Thymus (tissue), 11 donors: ENCODE data around the gene REC8. TPM values are rescaled to one million over a fixed set of nuclear protein-coding genes. Genes with fewer than 3 reads are reported as not detected.

ENCODE experiments used
- DNase-seq, 9 donors: peaks; one replicate each; pipeline ENCODE4 v3.0.0-alpha.2; 2013; ENCODE audit warnings: low spot score in 9 of 9, low read depth in 6 of 9, missing footprints in 1 of 9
- H3K27ac ChIP-seq, 2 donors: one replicate each; pipeline ENCODE4 v1.5.1; 2013; ENCODE audit warnings: control low read depth in 1 of 2, low read depth in 1 of 2, low read length in 1 of 2, mild to moderate bottlenecking in 1 of 2, moderate library complexity in 1 of 2
- H3K27me3 ChIP-seq, 2 donors: one replicate each; pipeline ENCODE4 v1.5.1; 2013; ENCODE audit warnings: low read length in 1 of 2; ENCODE audit not compliant: control insufficient read depth in 2 of 2, insufficient read depth in 1 of 2
- H3K36me3 ChIP-seq, 2 donors: one replicate each; pipeline ENCODE4 v1.5.1; 2013; ENCODE audit warnings: low read length in 1 of 2, mild to moderate bottlenecking in 1 of 2, moderate library complexity in 1 of 2; ENCODE audit not compliant: control insufficient read depth in 2 of 2, insufficient read depth in 2 of 2
- H3K4me1 ChIP-seq, 2 donors: one replicate each; pipeline ENCODE4 v1.5.1; 2013; ENCODE audit warnings: low read length in 2 of 2; ENCODE audit not compliant: control insufficient read depth in 2 of 2, insufficient read depth in 2 of 2
- H3K4me3 ChIP-seq, 2 donors: one replicate each; pipeline ENCODE4 v1.5.1; 2013; ENCODE audit warnings: low read length in 2 of 2, control low read depth in 1 of 2, mild to moderate bottlenecking in 1 of 2
- H3K9me3 ChIP-seq, 2 donors: one replicate each; pipeline ENCODE4 v1.5.1; 2013; ENCODE audit warnings: low read length in 1 of 2, mild to moderate bottlenecking in 1 of 2; ENCODE audit not compliant: control insufficient read depth in 2 of 2, insufficient read depth in 1 of 2
- WGBS: extraction: QIAGEN DNeasy Blood & Tissue Kit; methylation state at CpG from one replicate; pipeline ENCODE4 v1.1.7; 2013; 5-methylcytosine and 5-hydroxymethylcytosine counted together
- polyA plus RNA-seq: library from polyadenylated mRNA; stranded (reverse); fragments of 200-250 nt; gene quantifications from one replicate; pipeline ENCODE4 v1.2.3, GENCODE V29; 2013
- total RNA-seq: library from RNA; stranded (reverse); fragments of 120-200 nt; gene quantifications from one replicate; pipeline ENCODE4 v1.2.4, GENCODE V29; 2013
- donor health status: healthy.

REC8 gene
- total and polyA plus RNA-seq, 2 donors, result 17.7 to 47.8 TPM

- no peak for DNase-seq
- Histone ChIP-seq H3K27me3 (no peaks in the 10 kb centered on the region), H3K27ac (no peak overlapping the region), H3K4me1 (peaks cover 0 to 22% of the 10 kb centered on the region in 2 donors), H3K9me3 (no peaks in the 10 kb centered on the region), H3K4me3 (no peak overlapping the region), H3K36me3 (peaks cover 74 to 91% of the 10 kb centered on the region in 2 donors)
- WGBS, result 97% methylated on average over 14 of the region's 14 CpGs
Observed at GRCh38 chr14:24177891-24178290, 6.0 kb downstream of the REC8 start.

DNA sequence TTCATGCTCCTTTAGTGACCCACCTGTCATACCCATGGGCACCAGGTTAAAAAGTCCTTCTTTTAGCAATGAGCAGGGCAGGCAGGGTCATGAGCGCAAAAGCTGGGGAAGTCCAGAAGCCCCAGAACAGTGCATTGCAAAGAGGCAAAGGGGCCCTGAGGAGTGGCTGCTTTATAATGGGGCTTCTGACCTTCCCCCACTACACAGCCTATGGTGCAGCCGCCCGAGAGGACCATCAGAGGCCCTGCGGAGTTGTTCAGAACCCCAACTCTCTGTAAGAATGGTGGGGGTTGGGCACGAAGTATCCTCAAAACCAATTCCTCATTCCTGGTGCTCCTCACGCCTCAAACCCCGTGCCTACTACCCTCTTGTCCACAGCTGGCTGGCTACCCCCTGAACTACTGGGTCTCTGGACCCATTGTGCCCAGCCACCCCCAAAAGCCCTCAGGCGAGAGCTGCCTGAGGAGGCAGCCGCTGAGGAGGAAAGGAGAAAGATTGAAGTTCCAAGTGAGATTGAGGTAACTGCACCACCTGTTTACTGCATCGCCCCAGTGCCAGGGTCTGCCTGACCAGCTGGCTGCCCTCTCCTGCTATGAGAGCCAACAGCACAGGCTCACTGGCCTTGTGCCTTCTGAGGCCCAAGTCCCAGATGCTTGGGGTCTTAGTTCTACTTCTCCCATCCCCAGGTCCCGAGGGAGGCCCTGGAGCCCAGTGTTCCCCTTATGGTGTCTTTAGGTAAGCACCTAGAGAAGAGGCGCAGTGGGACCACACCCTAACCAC, 6.7 kb downstream of the REC8 start:
- 98% methylated on average over 12 of the region's 12 CpGs for WGBS
- peaks cover 80 to 91% of the 10 kb centered on the region in 2 donors for H3K36me3 ChIP-seq
- H3K4me1 ChIP-seq, result peaks cover 0 to 15% of the 10 kb centered on the region in 2 donors
- H3K27ac ChIP-seq, result no peak overlapping the region
- no peak for DNase-seq
- no peaks in the 10 kb centered on the region for H3K27me3 ChIP-seq
- no peaks in the 10 kb centered on the region for H3K9me3 ChIP-seq
- H3K4me3 ChIP-seq, result no peak overlapping the region

DNA sequence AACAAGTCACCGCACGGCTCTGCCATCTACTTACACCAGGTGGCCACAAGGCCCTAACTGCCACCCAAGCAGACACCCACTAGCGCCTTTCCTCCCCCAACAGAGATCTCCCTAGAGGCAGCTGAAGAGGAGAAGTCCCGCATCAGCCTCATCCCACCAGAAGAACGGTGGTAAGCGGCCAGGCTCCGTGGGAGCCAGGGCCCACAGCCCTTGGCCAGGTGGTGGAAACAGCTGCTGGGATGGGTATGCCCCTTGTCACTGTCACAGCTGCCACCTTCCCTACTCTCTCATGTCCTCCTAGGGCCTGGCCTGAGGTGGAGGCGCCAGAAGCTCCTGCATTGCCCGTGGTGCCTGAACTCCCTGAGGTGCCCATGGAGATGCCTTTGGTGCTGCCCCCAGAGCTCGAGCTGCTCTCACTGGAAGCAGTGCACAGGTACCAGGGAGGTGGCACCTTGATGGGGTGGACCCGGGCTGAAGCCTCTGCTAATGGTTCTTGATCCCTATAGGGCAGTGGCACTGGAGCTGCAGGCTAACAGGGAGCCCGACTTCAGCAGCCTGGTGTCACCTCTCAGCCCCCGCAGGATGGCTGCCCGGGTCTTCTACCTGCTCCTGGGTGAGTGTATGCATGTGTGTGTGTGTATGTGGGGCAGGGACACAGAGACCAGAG, 7.5 kb downstream of the REC8 start:
- Histone ChIP-seq H3K36me3 (peaks cover 88 to 90% of the 10 kb centered on the region in 2 donors), H3K4me1 (peaks cover 0 to 7% of the 10 kb centered on the region in 2 donors), H3K9me3 (no peaks in the 10 kb centered on the region), H3K27ac (no peak overlapping the region), H3K4me3 (no peak overlapping the region), H3K27me3 (no peaks in the 10 kb centered on the region)
- WGBS, result 93% methylated on average over 14 of the region's 14 CpGs
- DNase-seq, result no peak

GRCh38 chr14:24179961-24180796, 8.3 kb downstream of the REC8 start:
- peaks cover 0 to under 1% of the 10 kb centered on the region in 2 donors for H3K4me1 ChIP-seq
- H3K9me3 ChIP-seq, result no peaks in the 10 kb centered on the region
- no peak overlapping the region for H3K4me3 ChIP-seq
- no peak for DNase-seq
- H3K36me3 ChIP-seq, result peaks cover 84 to 93% of the 10 kb centered on the region in 2 donors
- H3K27ac ChIP-seq, result no peak overlapping the region
- H3K27me3 ChIP-seq, result no peaks in the 10 kb centered on the region
- WGBS, result 97% methylated on average over 18 of the region's 18 CpGs

DNA sequence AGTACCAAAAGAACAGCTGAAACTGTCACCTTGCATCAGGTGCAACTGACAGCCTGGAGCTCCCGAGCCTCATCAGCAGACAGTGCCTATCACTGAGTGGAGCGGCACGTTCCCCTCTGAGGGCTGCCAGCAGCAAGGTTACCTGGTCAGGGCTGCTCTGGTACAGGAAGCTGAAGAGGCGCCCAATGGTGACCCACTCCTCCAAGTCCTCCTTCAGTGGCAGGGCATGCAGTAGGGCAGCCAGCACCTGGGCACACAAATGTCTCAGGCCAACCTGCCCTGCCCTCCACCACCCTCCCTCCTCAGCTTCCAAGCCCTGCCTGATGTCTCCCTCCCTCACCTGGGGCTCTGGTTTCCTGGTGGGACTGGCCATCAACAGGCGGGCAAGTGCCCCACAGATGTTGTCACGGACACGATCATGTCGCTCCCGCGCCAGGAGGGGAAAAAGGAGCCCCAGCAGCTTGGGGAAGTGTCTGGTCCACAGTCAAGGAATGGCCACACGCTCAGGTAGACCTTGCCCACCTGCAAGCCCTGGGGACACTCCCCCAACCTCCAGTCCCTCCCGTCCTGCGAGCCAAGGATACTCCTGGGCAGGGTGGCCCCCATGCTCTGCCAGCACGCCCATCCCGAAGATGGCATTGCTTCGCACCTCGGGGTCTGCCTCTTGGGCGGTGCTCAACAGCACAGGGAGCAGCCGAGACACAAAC, 9.6 kb downstream of the REC8 start:
- WGBS, result 97% methylated on average over 19 of the region's 19 CpGs
- DNase-seq, result no peak
- Histone ChIP-seq H3K9me3 (no peaks in the 10 kb centered on the region), H3K36me3 (peaks cover 89 to 95% of the 10 kb centered on the region in 2 donors), H3K27me3 (no peaks in the 10 kb centered on the region), H3K27ac (no peak overlapping the region), H3K4me3 (no peak overlapping the region), H3K4me1 (no peaks in the 10 kb centered on the region)

GRCh38 chr14:24182110-24182882, 10.4 kb downstream of the REC8 start:
- Histone ChIP-seq H3K9me3 (no peaks in the 10 kb centered on the region), H3K4me3 (no peak overlapping the region), H3K27ac (no peak overlapping the region), H3K27me3 (no peaks in the 10 kb centered on the region), H3K36me3 (peaks cover 86 to 87% of the 10 kb centered on the region in 2 donors), H3K4me1 (peaks cover under 1 to 3% of the 10 kb centered on the region in 2 donors)
- no peak for DNase-seq
- WGBS, result 96% methylated on average over 14 of the region's 14 CpGs

GRCh38 chr14:24183014-24183481, 11.2 kb downstream of the REC8 start:
- peaks cover 79 to 80% of the 10 kb centered on the region in 2 donors for H3K36me3 ChIP-seq
- WGBS, result 97% methylated on average over 15 of the region's 15 CpGs
- H3K27ac ChIP-seq, result no peak overlapping the region
- H3K27me3 ChIP-seq, result no peaks in the 10 kb centered on the region
- peaks cover 6 to 11% of the 10 kb centered on the region in 2 donors for H3K4me1 ChIP-seq
- no peak for DNase-seq
- no peaks in the 10 kb centered on the region for H3K9me3 ChIP-seq
- no peak overlapping the region for H3K4me3 ChIP-seq
